Upper lobe of left lung (tissue), 4 donors: ENCODE data around the gene DNAAF5.

Experiments used
- CTCF ChIP-seq, 6 experiments: fragments of 450-650 bp in 4 of 6; fragments of 200-600 bp in 2 of 6; sonication (generic) in 2 of 6; IDR thresholded peaks; one replicate each; pipeline ENCODE4 v1.5.1; 2016 to 2019; ENCODE audit warnings: antibody characterized with exemption in 6 of 6
- EP300 ChIP-seq, 4 donors: sonication (generic); formaldehyde crosslinking; IDR thresholded peaks; one replicate each; pipeline ENCODE4 v1.5.1; 2017; ENCODE audit warnings: antibody characterized with exemption in 4 of 4, control low read depth in 2 of 4
- POLR2A ChIP-seq, 4 donors: fragments of 450-650 bp; IDR thresholded peaks; one replicate each; pipeline ENCODE4 v1.5.1; 2016 to 2017; ENCODE audit warnings: antibody characterized with exemption in 4 of 4, mild to moderate bottlenecking in 2 of 4
- POLR2AphosphoS5 ChIP-seq, 2 donors: sonication (generic); formaldehyde crosslinking; IDR thresholded peaks; one replicate each; pipeline ENCODE4 v1.5.1; 2017; ENCODE audit warnings: antibody characterized with exemption in 2 of 2

GRCh38 chr7:751826-752225 lies 25.3 kb downstream of the DNAAF5 start:
- TF ChIP-seq EP300 (IDR thresholded peaks at IDR 0.05) (no peak), CTCF (IDR thresholded peaks at IDR 0.05) (no peak), POLR2A (IDR thresholded peaks at IDR 0.05) (no peak), POLR2AphosphoS5 (IDR thresholded peaks at IDR 0.05) (no peak)
